HCT116 (cell line): Measurements from ENCODE around the gene SMAD9. TPM values are rescaled to one million over a fixed set of nuclear protein-coding genes. Genes with fewer than 3 reads are reported as not detected.

Source experiments
- ATAC-seq: fragments of 200-7000 bp; cut with Tn5 transposase; 2 replicates; pipeline ENCODE4 v1.9.1; 2020; ENCODE audit warnings: mild to moderate bottlenecking, moderate library complexity
- BruUV-seq: library from RNA; stranded (reverse); fragments of 400-500 nt; replicated peaks from 2 replicates; lab custom pipeline; 2021; lab: Mats Ljungman, UMichigan
- CTCF ChIA-PET: fragments of 300-600 bp; sonication (Branson Sonifier 250); formaldehyde crosslinking; loops from one replicate; lab custom pipeline; 2021; ENCODE audit warnings: antibody characterized with exemption; lab: Charles Lee
- POLR2A ChIA-PET: fragments of 300-600, 350-600 bp; sonication (Branson Sonifier 250); formaldehyde crosslinking; loops from one replicate; lab custom pipeline; 2021; ENCODE audit warnings: antibody characterized with exemption; lab: Charles Lee
- RAD21 ChIA-PET, 2 experiments: fragments of 300-600 bp; sonication (Branson Sonifier 250); formaldehyde crosslinking; loops; one replicate each; lab custom pipeline; 2023; ENCODE audit warnings: low total read pairs in 2 of 2; ENCODE audit not compliant: uncharacterized antibody in 2 of 2, unreplicated experiment in 2 of 2, low non-redundant PET in 1 of 2; lab: Charles Lee
- DNase-seq: peaks from one replicate; pipeline ENCODE4 v3.0.0-alpha.2; 2010; ENCODE audit warnings: low read depth, low spot score
- H2AFZ ChIP-seq: fragments of 200-600 bp; shearing (Covaris generic), sonication (generic); 2 replicates; pipeline ENCODE4 v1.6.1; 2017; ENCODE audit warnings: low read depth, mixed run types, mixed read lengths, antibody characterized with exemption, low read length; ENCODE audit not compliant: poor library complexity, severe bottlenecking
- H3K27ac ChIP-seq: 2 replicates; pipeline ENCODE4 v1.5.1; 2012; ENCODE audit warnings: low read depth, low read length
- H3K27me3 ChIP-seq: fragments of 200-600 bp; sonication (generic); 2 replicates; pipeline ENCODE4 v1.6.1; 2016; ENCODE audit warnings: mixed run types, low read length, mixed read lengths; ENCODE audit not compliant: insufficient read depth
- H3K36me3 ChIP-seq, 2 experiments: fragments of 200-500 bp in 1 of 2; fragments of 200-600 bp in 1 of 2; sonication (Bioruptor generic) in 1 of 2; sonication (generic) in 1 of 2; 2 replicates each; pipeline versions ENCODE4 v1.5.1 to v1.6.1; 2014 to 2016; ENCODE audit warnings: low read length in 2 of 2, inconsistent platforms in 1 of 2, mixed read lengths in 1 of 2, mixed run types in 1 of 2; ENCODE audit not compliant: insufficient read depth in 2 of 2, control insufficient read depth in 1 of 2
- H3K4me1 ChIP-seq, 2 experiments: fragments of 200-600 bp in 1 of 2; sonication (generic) in 1 of 2; 2 replicates each; pipeline versions ENCODE4 v1.5.1 to v1.6.1; 2012 to 2017; ENCODE audit warnings: low read length in 2 of 2, inconsistent platforms in 1 of 2, mild to moderate bottlenecking in 1 of 2, mixed read lengths in 1 of 2, mixed run types in 1 of 2, moderate library complexity in 1 of 2; ENCODE audit not compliant: insufficient read depth in 2 of 2, control insufficient read depth in 1 of 2
- H3K4me2 ChIP-seq: fragments of 200-600 bp; sonication (generic); 2 replicates; pipeline ENCODE4 v1.6.1; 2017; ENCODE audit warnings: mixed run types, low read length, mixed read lengths
- H3K4me3 ChIP-seq, 2 experiments: fragments of 200-600 bp in 1 of 2; sonication (generic) in 1 of 2; replicated peaks in 1 of 2; 2 replicates each; pipeline ENCODE4 v1.5.1; 2011 to 2016; ENCODE audit warnings: low read length in 2 of 2, control low read depth in 1 of 2, low read depth in 1 of 2, mild to moderate bottlenecking in 1 of 2, mixed read lengths in 1 of 2, mixed run types in 1 of 2
- H3K79me2 ChIP-seq: fragments of 200-600 bp; sonication (generic); 2 replicates; pipeline ENCODE4 v1.6.1; 2017; ENCODE audit warnings: mild to moderate bottlenecking, mixed run types, low read length, moderate library complexity, mixed read lengths; ENCODE audit not compliant: insufficient read depth
- H3K9ac ChIP-seq: fragments of 200-600 bp; sonication (generic); 2 replicates; pipeline ENCODE4 v1.6.1; 2016; ENCODE audit warnings: low read length, mixed read lengths
- H3K9me2 ChIP-seq: fragments of 200-600 bp; sonication (generic), shearing (Covaris generic); 2 replicates; pipeline ENCODE4 v1.6.1; 2017; ENCODE audit warnings: mixed run types, mild to moderate bottlenecking, moderate library complexity; ENCODE audit not compliant: insufficient read depth
- H3K9me3 ChIP-seq, 2 experiments: fragments of 200-500 bp in 1 of 2; fragments of 200-600 bp in 1 of 2; sonication (Bioruptor generic) in 1 of 2; sonication (generic) in 1 of 2; 2 replicates each; pipeline ENCODE4 v1.6.1; 2014 to 2017; ENCODE audit warnings: low read length in 2 of 2, mixed read lengths in 2 of 2, inconsistent platforms in 1 of 2, low read depth in 1 of 2, mild to moderate bottlenecking in 1 of 2, mixed run types in 1 of 2, moderate library complexity in 1 of 2; ENCODE audit not compliant: control insufficient read depth in 1 of 2, insufficient read depth in 1 of 2
- H4K20me1 ChIP-seq: fragments of 200-600 bp; sonication (generic), shearing (Covaris generic); 2 replicates; pipeline ENCODE4 v1.6.1; 2017; ENCODE audit warnings: mixed run types, mild to moderate bottlenecking, moderate library complexity; ENCODE audit not compliant: insufficient read depth
- ELF1 ChIP-seq: IDR thresholded peaks from 2 replicates; pipeline ENCODE4 v1.6.1; 2012; ENCODE audit warnings: low read depth, borderline replicate concordance
- EZH2phosphoT487 ChIP-seq: fragments of 200-600 bp; IDR thresholded peaks from 2 replicates; pipeline ENCODE4 v1.6.1; 2018; ENCODE audit warnings: antibody characterized with exemption, borderline replicate concordance
- FOSL1 ChIP-seq: IDR thresholded peaks from 2 replicates; pipeline ENCODE4 v1.6.1; 2012; ENCODE audit warnings: low read depth
- POLR2A ChIP-seq: IDR thresholded peaks from 2 replicates; pipeline ENCODE4 v1.7.0; 2011; ENCODE audit warnings: borderline replicate concordance; ENCODE audit not compliant: insufficient read depth, insufficient read length; ENCODE audit errors: extremely low read depth
- POLR2AphosphoS5 ChIP-seq: IDR thresholded peaks from 2 replicates; pipeline ENCODE4 v1.6.1; 2011; ENCODE audit warnings: mild to moderate bottlenecking, low read depth, low read length, moderate library complexity
- TCF7L2 ChIP-seq: IDR thresholded peaks from 2 replicates; pipeline ENCODE4 v1.7.0; 2011; ENCODE audit warnings: borderline replicate concordance, inconsistent platforms; ENCODE audit not compliant: insufficient read depth, insufficient read length; ENCODE audit errors: extremely low read depth
- YY1 ChIP-seq: IDR thresholded peaks from 2 replicates; pipeline ENCODE4 v1.6.1; 2011; ENCODE audit warnings: low read length, low read depth, moderate library complexity, mild to moderate bottlenecking; ENCODE audit not compliant: insufficient replicate concordance; ENCODE audit errors: extremely low read depth
- ZBTB33 ChIP-seq: IDR thresholded peaks from 2 replicates; pipeline ENCODE4 v1.6.1; 2011; ENCODE audit warnings: mild to moderate bottlenecking, low read length, moderate library complexity; ENCODE audit not compliant: insufficient replicate concordance; ENCODE audit errors: extremely low read depth
- ZNF274 ChIP-seq: fragments of 200-500 bp; sonication (Bioruptor generic); IDR thresholded peaks from 2 replicates; pipeline ENCODE4 v1.6.1; 2014; ENCODE audit warnings: mild to moderate bottlenecking, low read depth, low read length, inconsistent platforms
- intact Hi-C: fragments of 100-400 bp; cut with micrococcal nuclease; formaldehyde crosslinking; loops from 2 replicates; pipeline ENCODE4 v1.10.0; 2022
- total RNA-seq: library from RNA; stranded (reverse); gene quantifications from one replicate; pipeline ENCODE4 v1.2.1, GENCODE V29; 2021; ENCODE audit not compliant: unreplicated experiment
- TF ChIP-seq, protein P1 (sequence below): IDR thresholded peaks from 2 replicates; pipeline ENCODE4 v1.6.1; 2012; ENCODE audit warnings: low read depth
- TF ChIP-seq, protein P2 (sequence below): IDR thresholded peaks from 2 replicates; pipeline ENCODE4 v1.6.1; 2012
- TF ChIP-seq, protein P3 (sequence below): IDR thresholded peaks from 2 replicates; pipeline ENCODE4 v1.6.1; 2012

Gene SMAD9
- total RNA-seq, 1 experiment from 2014 or later: 4.3 TPM

- Histone ChIP-seq H3K4me1 (no peaks in the 10 kb centered on the region), H3K27ac (no peak overlapping the region), H3K79me2 (no peaks in the 10 kb centered on the region; the same call in 1 of the 2 replicates), H3K9me2 (no peaks in the 10 kb centered on the region), H3K9ac (no peak overlapping the region), H4K20me1 (no peaks in the 10 kb centered on the region), H3K4me3 (no peak overlapping the region), H3K36me3 (peaks cover 5 to 10% of the 10 kb centered on the region in 2 experiments; a peak in 2 of 4 replicates), H3K9me3 (no peaks in the 10 kb centered on the region), H3K4me2 (no peak overlapping the region), H3K27me3 (no peaks in the 10 kb centered on the region), H2AFZ (no peak overlapping the region)
- TF ChIP-seq, protein P1, sequence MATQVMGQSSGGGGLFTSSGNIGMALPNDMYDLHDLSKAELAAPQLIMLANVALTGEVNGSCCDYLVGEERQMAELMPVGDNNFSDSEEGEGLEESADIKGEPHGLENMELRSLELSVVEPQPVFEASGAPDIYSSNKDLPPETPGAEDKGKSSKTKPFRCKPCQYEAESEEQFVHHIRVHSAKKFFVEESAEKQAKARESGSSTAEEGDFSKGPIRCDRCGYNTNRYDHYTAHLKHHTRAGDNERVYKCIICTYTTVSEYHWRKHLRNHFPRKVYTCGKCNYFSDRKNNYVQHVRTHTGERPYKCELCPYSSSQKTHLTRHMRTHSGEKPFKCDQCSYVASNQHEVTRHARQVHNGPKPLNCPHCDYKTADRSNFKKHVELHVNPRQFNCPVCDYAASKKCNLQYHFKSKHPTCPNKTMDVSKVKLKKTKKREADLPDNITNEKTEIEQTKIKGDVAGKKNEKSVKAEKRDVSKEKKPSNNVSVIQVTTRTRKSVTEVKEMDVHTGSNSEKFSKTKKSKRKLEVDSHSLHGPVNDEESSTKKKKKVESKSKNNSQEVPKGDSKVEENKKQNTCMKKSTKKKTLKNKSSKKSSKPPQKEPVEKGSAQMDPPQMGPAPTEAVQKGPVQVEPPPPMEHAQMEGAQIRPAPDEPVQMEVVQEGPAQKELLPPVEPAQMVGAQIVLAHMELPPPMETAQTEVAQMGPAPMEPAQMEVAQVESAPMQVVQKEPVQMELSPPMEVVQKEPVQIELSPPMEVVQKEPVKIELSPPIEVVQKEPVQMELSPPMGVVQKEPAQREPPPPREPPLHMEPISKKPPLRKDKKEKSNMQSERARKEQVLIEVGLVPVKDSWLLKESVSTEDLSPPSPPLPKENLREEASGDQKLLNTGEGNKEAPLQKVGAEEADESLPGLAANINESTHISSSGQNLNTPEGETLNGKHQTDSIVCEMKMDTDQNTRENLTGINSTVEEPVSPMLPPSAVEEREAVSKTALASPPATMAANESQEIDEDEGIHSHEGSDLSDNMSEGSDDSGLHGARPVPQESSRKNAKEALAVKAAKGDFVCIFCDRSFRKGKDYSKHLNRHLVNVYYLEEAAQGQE: no peak
- no peak for TF ChIP-seq ZNF274
- TF ChIP-seq, protein P2, sequence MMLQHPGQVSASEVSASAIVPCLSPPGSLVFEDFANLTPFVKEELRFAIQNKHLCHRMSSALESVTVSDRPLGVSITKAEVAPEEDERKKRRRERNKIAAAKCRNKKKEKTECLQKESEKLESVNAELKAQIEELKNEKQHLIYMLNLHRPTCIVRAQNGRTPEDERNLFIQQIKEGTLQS: no peak
- TF ChIP-seq ZBTB33: no peak
- TF ChIP-seq ELF1: no peak
- no peak for TF ChIP-seq YY1
- TF ChIP-seq POLR2AphosphoS5: no peak
- TF ChIP-seq TCF7L2: no peak
- TF ChIP-seq POLR2A: no peak
- no peak for TF ChIP-seq FOSL1
- TF ChIP-seq EZH2phosphoT487: no peak
- TF ChIP-seq, protein P3, sequence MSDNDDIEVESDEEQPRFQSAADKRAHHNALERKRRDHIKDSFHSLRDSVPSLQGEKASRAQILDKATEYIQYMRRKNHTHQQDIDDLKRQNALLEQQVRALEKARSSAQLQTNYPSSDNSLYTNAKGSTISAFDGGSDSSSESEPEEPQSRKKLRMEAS: no peak
- RAD21 ChIA-PET: no interaction called here
- DNase-seq (no peak), ATAC-seq (no peak)
- POLR2A ChIA-PET: no interaction called here
- intact Hi-C loops: no loop called here
- BruUV-seq: no TSS peak
- CTCF ChIA-PET: interaction anchor here (1.0 kb wide), 1 partner anchor 92 kb away, joined by 4 read pairs; no protein-coding TSS in a partner anchor
These were observed 30.3 kb upstream of the SMAD9 start for GRCh38 chr13:36950330-36950729.
